CD4-positive, alpha-beta T cell treated with Interleukin-12 subunit alpha and Interleukin-12 subunit beta, for 1 hour (primary cell): Measurements from ENCODE around the gene TCP11.
A peak's percentile ranks its signal among the peaks of the same experiment; 100 is the strongest.
"Not testable (repeated sequence)": the region's sequence is repeated elsewhere in the genome, so short reads cannot be mapped to it uniquely, and the experiment has no call there.

Source experiments
- DNase-seq: peaks from one replicate; pipeline ENCODE4 v3.0.0-alpha.2; 2020

The TCP11 gene

GRCh38 chr6:35142588-35143569 lies 1.7 kb upstream of the TCP11 start:
- DNase-seq: no peak

DNA sequence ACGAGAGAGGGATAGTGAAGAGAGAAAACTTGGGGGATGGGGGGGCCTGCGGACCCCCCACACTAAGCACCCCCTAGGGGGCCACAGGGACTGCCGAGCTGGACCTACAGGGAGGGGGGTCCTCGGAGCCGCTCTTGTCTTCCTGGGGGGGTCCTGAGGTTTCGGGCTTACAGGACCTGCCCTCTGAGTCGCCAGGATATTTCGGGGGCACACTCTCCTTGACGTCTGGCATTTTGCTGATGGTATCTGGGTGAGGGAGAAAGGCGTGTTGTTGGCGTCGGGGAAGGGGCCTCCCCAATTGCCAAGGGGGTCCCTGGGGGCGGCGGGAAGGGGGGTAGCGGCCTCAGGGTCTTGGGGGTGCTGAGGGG lies 516 bp downstream of the TCP11 start:
- no peak for DNase-seq

DNA sequence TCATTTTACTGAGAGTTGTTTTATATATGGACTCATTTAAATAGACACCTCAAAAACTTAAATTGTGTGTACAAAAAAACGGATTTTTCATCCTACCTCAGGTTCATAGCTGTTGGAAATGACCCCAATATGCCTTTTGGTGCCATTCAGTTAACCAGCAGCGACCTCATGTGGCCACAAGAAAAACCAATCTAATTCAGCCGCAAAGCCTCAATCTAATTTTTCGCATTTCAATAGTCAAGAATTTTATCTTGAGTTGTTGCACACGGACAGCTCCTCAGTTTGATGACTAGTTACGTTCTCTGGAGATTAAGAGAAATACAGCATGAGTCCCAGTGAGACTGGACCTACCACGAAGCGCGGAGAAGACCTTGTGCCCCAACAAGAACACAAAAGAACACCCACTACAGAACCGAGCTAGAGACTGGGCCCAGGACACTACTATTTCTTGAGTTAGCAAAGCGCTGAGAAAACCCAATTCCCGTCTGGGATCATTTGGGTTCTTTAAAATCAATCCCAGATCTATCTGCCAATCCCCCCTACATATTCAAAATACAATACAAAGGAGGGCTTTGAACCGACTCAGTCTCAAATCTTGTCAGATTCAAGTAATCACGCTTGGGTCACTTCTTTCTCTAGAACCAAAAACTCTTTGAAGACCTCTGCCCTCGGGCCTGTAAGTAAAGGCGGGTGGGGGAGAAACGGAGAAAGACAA lies 1.1 kb downstream of the TCP11 start:
- DNase-seq: peak; percentile 60

DNA sequence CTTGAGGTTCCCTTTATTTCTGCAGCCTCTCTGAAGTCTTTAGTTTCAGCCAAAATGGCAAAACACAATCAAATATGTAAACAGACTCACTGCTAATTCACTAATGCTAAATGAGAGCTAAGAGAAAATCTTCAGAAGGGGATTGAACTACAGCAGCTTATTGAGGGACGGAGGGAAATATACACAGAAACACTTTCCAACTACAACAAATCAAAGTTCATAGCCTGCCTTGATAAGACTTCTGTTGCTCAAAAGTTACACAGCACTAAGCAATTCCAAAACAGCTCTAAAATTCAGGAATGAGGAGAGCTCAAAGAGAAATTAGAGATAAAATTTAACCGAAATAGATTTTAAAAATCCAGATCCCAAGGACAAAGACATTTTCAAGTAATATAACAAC lies 1.7 kb downstream of the TCP11 start:
- DNase-seq: no peak

DNA sequence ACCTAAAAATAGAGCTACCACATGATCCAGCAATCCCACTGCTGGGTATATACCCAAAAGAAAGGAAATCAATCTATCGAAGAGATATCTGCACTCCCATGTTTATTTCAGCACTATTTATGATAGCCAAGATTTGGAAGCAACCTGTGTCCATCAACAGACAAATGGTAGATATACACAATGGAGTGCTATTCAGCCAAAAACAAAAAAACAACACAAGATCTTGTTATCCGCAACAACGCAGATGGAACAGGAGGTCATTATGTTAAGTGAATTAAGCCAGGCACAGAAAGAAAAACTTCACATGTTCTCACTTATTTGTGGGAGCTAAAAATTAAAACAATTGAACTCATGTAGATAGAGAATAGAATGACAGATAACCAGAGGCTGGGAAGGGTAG lies 2.9 kb downstream of the TCP11 start:
- DNase-seq: not testable (repeated sequence)

DNA sequence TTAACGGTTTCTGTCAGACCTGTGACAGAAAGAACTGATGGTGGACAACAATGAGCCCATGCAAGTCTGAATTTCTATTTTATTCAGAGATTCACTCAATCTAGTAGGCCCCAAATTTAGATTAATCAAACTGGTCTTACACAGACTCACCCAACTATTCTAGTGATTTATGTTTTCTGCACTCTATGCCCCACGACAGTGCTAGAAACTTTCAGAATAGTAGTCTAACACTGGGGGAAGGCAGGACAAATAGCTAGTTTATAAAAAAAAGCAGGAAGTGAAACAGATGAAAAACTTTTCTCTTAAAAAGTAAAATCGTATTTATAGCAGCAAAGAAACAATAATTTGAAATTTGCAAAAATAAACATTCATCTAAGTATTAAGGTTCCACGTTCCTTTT lies 5.0 kb downstream of the TCP11 start:
- DNase-seq: no peak

- no peak for DNase-seq
Observed at GRCh38 chr6:35128496-35128895, 12.6 kb downstream of the TCP11 start.

GRCh38 chr6:35128042-35128441 lies 13.1 kb downstream of the TCP11 start:
- no peak for DNase-seq

- no peak for DNase-seq
Observed at GRCh38 chr6:35124356-35124755, 16.8 kb downstream of the TCP11 start.

DNA sequence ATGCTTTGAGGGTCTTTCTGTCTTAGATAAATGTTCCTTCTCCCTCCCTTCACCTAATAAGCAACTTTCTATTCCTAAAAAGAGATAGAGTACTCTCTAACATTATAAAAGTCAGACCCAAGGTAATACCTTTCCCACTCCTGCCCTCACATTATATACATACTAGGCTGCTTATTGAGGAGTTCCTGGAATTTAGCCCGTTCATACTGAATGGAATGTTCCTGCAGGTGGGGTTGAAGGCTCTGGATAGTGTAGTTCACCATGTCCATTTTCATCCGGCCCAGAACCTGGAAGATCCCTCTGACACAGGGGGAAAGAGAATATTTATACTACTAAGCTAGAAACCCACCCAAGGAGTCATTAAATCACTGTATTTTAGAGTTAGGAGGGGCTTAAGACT lies 20.4 kb downstream of the TCP11 start:
- DNase-seq: no peak

DNA sequence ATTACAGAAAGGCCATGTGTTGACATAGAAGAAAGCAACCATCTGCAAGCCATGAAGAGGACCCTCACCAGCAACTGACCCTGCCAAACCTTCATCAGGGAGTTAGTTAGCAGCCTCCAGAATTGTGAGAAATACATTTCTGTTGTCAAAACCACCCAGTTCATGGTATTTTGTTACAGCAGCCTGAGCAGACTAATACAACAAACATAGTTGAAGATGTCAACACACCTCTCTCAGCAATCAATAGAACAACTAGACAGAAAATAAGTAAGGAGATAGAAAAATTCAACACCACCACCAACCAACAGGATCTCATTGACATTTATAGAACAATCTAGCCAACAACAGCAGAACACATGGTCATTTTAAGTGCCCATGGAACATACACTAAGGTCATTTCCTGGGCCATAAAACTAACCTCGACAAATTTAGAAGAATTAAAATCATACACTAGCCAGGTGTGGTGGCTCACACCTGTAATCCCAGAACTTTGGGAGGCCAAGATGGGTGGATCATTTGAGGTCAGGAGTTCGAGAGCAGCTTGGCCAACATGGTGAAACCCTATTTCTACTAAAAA lies 32.7 kb downstream of the TCP11 start:
- no peak for DNase-seq

DNA sequence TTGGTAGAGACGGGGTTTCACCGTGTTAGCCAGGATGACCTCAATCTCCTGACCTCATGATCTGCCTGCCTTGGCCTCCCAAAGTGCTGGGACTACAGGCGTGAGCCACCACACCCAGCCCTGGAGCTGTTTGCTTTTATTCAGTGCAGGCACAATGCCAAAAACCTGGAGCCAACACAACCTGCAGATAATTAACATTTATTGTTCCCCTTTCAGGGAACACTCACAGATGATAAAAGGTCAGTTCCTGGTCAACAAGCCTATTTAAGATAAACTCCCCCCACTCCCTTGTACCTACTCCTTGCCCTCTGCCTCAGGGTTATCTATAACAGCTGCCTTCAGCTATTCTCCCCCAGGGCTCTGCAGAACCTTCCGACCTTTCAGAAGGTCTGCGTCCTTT lies 33.4 kb downstream of the TCP11 start:
- not testable (repeated sequence) for DNase-seq

DNA sequence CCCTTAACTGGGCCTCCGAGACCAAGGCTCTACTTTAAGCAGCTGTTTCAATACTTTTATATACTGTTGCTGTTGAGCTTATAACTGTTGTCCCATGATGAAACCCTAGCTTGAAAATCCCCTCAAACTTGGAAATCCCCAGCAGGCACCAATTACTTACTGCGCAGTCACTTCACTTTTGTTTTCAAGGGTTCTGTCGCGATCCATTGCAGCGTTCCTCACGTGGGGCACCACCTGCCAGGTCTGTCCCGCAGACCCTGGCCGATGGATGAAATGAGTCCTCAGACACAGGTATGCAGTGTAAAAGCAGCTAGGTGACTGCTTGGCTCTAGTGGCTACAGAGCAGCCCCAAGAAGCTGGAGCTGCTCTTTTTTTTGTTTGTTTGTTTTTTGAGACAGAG lies 33.9 kb downstream of the TCP11 start:
- DNase-seq: not testable (repeated sequence)

GRCh38 chr6:35106061-35106460 lies 35.1 kb downstream of the TCP11 start:
- not testable (repeated sequence) for DNase-seq

DNA sequence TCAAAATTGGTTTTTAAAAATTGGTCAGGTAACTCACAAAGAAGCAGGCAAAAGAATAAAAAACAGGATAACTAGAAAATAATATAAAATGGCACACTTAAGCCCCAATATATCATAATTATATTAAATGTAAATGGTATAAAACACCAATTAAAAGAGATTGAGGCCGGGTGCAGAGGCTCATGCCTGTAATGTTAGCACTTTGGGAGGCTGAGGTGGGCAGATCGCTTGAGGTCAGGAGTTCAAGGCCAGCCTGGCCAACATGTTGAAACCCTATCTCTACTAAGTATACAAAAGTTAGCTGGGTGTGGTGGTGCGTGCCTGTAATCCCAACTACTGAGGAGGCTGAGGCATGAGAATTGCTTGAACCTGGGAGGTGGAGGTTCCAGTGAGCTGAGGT lies 36.1 kb downstream of the TCP11 start:
- DNase-seq: no peak

DNA sequence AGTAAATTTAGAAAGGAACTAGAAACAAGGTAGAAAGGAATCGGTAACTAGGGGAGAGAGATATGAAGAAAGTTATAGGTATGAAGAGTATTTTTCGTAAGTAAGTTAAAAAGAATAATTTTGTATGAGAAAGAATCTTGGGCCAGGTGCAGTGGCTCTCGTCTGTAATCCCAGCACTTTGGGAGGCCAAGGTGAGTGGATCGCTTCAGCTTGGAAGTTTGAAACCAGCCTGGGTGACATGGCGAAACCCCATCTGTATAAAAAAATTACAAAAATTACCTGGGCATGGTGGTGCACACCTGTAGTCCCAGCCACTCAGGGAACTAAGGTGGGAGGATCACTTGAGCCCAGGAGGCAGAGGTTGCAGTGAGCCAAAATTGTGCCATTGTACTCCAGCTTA lies 42.0 kb downstream of the TCP11 start:
- DNase-seq: no peak

DNA sequence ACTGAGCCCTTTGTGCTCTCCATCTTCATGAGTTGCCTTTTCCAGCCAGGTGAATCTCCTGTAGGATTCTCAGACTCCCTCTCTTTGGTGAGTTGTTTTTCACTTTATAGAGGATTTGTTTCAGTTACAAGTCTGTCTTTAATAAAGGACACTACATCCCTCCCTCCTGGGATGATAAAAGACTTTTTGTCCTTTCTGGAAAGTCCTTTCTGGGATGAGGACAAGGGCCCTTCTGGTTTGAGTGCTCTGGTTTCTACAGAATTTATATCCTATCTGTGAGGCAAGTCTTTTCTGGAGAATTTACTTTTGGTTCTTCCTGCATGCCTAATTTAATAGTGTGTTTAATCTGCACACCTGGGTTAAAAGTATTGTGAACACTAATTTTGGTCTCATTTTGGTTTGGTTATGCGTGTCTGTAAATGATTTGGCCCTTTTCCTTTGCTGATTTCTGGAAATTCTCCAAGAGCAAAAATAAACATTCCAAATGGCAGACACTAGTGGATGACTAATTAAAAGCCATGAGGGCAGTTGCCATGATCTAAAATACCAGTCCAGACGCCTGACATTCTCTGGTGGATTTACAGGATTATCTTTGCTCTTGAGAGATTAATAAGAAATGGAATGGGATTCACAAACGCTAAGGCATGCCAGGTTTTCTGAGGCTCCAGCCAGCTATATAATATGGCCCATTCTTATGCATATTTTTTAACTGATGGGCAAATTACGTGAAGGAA lies 44.8 kb downstream of the TCP11 start:
- DNase-seq: no peak

- DNase-seq: no peak
Observed at GRCh38 chr6:35094183-35094582, 47.0 kb downstream of the TCP11 start.

DNA sequence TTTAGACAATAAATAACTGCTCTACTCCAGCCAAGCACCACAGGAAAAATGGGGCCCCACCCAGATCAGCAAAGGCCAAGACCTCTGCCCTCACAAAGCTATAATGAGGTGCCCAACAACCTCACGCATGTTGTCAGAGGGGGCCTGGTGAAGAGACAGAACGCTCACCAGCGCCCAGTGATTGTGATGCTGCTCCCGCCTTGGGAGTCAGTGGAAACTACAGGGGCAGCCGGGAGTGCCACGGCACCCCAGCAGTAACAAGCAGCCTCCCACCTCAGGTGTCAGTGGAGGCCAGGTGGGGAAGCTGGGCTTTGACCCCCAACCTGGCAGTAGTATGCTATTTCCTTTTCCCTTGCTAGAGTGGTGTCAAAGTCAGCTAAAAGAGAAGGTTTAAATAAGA lies 47.4 kb downstream of the TCP11 start:
- DNase-seq: no peak

- DNase-seq: no peak
Observed at GRCh38 chr6:35093118-35093445, 48.1 kb downstream of the TCP11 start.

- no peak for DNase-seq
Observed at GRCh38 chr6:35092362-35093117, 48.6 kb downstream of the TCP11 start.

DNA sequence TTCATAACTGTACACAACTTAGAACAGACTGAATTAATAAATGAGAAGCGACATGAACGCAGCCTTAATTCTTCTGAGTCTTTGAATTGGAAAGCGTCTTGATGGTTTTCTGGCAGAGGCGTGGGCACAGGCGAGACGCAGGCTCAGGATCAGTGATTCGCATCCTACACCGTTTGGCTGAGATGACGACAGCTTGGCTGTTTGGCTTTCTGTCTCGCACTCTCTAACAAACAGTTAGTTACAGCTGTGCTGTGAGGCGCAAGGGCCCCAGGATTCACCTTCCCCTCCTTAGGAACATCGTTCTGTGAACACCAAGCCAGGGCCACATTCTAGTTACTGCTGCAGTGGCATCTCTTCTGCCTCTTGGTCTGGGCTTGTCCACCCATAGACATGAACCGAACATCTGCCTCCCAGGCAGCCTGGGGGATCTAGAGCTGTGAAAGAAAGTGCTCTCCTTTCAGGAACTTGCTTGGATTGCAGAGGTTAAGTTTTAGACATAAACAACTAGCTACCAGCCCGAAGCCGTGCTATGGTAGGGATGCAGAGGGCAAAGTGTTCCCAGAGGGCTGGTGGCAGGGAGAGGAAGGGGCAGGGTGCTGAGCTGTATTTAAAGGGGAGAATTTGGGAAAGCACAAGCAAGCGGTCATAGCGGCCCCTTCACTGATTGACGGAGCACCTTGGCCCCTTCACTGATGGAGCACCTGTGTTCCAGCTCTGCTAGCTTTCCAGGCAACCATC lies 49.6 kb downstream of the TCP11 start:
- DNase-seq: no peak
